ENCODE results near the gene CCDC30. TPM values are rescaled to one million over a fixed set of nuclear protein-coding genes. Genes with fewer than 3 reads are reported as not detected.
A peak's percentile ranks its signal among the peaks of the same experiment; 100 is the strongest.

The CCDC30 gene
- total RNA-seq, 2 experiments from 2014 or later: 1.3 to 2.3 TPM

DNA sequence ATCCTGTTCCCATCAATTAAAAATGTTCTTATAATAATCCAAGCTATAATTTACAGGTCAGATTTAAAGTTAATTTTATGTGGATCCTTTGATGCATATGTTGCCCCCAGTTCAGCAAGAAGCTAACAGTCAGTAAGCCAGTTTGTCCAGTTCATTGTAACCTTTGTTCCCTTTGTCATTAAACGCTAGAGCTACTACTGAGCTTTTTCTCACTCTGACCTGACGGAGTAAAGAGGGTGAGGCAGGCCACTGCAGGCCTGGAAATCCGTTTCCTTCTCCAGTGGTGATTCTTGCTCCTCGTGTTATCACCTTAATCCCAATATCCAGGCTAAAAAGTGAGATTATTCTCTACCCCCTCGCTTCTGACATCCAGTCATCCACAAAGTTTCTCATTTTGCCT, 229.4 kb downstream of the CCDC30 start:
- no peaks in the 10 kb centered on the region for H3K9me3 Mint-ChIP-seq (ENCODE audit: low read depth)
- ATAC-seq (no peak), DNase-seq (no peak)
- no peaks in the 10 kb centered on the region for H3K27me3 Mint-ChIP-seq
- peak overlapping the region; percentile 65 for H3K27ac Mint-ChIP-seq
- POLR2A ChIA-PET: interaction anchor here (0.7 to 1.0 kb wide), 2 partner anchors 10 to 13 kb away, joined by 3 to 4 read pairs; partner anchors contain the start of gene YBX1
- H3K4me1 Mint-ChIP-seq: peaks cover 73% of the 10 kb centered on the region
- intact Hi-C loops (cut with DNase I, micrococcal nuclease): no loop called here
- peaks cover 66% of the 10 kb centered on the region for H3K36me3 Mint-ChIP-seq (ENCODE audit: low read depth)
- CTCF ChIA-PET: interaction anchor here (0.6 to 1.3 kb wide), 4 partner anchors 9 to 508 kb away, joined by 3 to 7 read pairs (median 4); partner anchors contain the start of gene PPIH
- H3K4me3 Mint-ChIP-seq: no peak overlapping the region

DNA sequence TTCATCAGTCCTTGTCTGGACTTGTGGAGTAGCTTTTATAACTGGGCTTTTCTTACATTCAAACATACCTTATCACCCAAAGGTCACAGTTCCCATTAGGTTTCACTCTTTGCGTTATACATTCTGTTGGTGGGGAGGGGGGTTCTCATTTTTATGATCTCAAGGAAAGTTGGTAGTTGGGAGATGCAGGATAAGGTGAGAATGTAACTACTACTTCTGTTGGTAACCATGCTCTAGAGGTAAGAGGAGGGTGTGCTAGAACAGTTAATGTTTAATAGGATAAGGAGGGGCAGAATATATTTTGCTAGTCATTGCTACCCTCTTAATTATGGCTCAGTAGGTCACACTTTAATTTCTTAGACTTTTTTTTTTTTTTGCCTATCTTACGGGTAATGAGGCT, 229.8 kb downstream of the CCDC30 start:
- DNase-seq (no peak), ATAC-seq (no peak)
- H3K9me3 Mint-ChIP-seq (ENCODE audit: low read depth): no peaks in the 10 kb centered on the region
- H3K4me1 Mint-ChIP-seq: peaks cover 68% of the 10 kb centered on the region
- CTCF ChIA-PET: interaction anchor here (0.6 to 1.3 kb wide), 5 partner anchors 9 to 509 kb away, joined by 3 to 7 read pairs (median 4); partner anchors contain the start of gene PPIH
- intact Hi-C loops (cut with DNase I, micrococcal nuclease): no loop called here
- no peak overlapping the region for H3K4me3 Mint-ChIP-seq
- peak overlapping the region; percentile 65 for H3K27ac Mint-ChIP-seq
- H3K27me3 Mint-ChIP-seq: no peaks in the 10 kb centered on the region
- peaks cover 66% of the 10 kb centered on the region for H3K36me3 Mint-ChIP-seq (ENCODE audit: low read depth)
- POLR2A ChIA-PET: interaction anchor here (1.0 kb wide), 1 partner anchor 11 kb away, joined by 4 read pairs; the partner anchor contains the start of gene YBX1

DNA sequence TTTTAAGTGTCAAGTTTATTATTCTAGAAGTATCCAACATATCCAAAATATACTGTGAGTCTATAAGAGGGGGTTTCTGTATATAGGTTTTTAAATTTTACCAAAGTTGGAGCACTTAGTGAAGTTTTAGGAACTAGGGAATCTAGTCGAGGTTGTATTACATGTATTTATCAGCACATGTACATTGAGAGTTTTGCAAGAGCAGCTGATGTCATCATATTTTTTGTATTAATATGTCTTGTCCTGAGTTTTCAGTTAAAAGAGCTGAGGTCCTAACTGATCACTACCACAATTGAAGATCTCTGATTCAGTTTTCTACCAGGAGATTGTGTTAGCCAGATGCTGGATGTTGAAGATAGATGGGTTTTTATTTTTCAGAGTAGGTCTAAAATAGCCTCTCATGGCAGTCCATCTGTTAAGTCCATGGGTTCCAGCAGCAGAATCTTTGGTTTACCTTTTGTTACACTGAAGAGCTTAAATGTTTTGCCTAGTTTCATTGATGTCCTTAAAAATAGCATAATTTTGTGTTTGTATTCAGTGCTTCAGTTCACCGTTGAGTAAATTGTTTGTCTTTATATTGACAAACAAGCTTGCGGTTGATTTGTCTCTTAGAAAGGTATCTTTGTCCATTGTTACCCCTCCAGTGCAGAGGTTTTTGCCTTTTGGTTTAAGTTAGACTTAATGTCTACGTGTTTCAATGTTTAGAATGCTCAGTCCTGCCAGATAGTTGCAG, 235.2 kb downstream of the CCDC30 start:
- Mint-ChIP-seq H3K36me3 (ENCODE audit: low read depth) (peaks cover 92% of the 10 kb centered on the region), H3K27me3 (no peaks in the 10 kb centered on the region), H3K9me3 (ENCODE audit: low read depth) (no peaks in the 10 kb centered on the region), H3K4me3 (no peak overlapping the region), H3K27ac (peak overlapping the region; percentile 73), H3K4me1 (peaks cover 24% of the 10 kb centered on the region)
- DNase-seq (no peak), ATAC-seq (no peak)
- intact Hi-C loops (cut with DNase I, micrococcal nuclease): no loop called here
- CTCF ChIA-PET: interaction anchor here (0.9 kb wide), 1 partner anchor 35 kb away, joined by 3 read pairs; no protein-coding TSS in a partner anchor
- POLR2A ChIA-PET: interaction anchor here (0.9 kb wide), 1 partner anchor 15 kb away, joined by 3 read pairs; no protein-coding TSS in a partner anchor

DNA sequence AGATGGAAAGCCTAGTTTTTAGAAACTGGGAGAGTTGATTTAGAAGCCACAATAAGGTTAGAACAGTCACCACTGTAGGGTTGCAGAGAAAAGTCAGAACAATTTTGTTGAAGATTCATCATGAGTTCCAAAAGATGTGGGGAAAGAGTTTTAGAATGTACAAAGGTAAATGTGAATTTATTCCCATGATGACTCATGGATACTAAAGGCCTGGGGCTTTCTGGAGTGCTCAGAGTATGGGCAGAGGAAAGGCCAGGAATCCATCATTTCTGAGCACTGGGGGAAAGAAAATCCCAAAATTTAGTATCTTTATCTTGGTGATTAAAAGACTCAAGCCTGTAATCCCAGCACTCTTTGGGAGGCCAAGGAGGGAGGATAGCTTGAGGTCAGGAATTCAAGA, 236.9 kb downstream of the CCDC30 start:
- no peaks in the 10 kb centered on the region for H3K9me3 Mint-ChIP-seq (ENCODE audit: low read depth)
- DNase-seq (no peak), ATAC-seq (no peak)
- peaks cover 11% of the 10 kb centered on the region for H3K4me1 Mint-ChIP-seq
- ChIA-PET POLR2A (no interaction called here), CTCF (interaction anchor here (2.0 kb wide), 1 partner anchor 9 kb away, joined by 6 read pairs; no protein-coding TSS in a partner anchor)
- H3K4me3 Mint-ChIP-seq: no peak overlapping the region
- H3K36me3 Mint-ChIP-seq (ENCODE audit: low read depth): peaks cover 91% of the 10 kb centered on the region
- intact Hi-C loops (cut with DNase I, micrococcal nuclease): no loop called here
- H3K27ac Mint-ChIP-seq: peak overlapping the region; percentile 73
- H3K27me3 Mint-ChIP-seq: no peaks in the 10 kb centered on the region

DNA sequence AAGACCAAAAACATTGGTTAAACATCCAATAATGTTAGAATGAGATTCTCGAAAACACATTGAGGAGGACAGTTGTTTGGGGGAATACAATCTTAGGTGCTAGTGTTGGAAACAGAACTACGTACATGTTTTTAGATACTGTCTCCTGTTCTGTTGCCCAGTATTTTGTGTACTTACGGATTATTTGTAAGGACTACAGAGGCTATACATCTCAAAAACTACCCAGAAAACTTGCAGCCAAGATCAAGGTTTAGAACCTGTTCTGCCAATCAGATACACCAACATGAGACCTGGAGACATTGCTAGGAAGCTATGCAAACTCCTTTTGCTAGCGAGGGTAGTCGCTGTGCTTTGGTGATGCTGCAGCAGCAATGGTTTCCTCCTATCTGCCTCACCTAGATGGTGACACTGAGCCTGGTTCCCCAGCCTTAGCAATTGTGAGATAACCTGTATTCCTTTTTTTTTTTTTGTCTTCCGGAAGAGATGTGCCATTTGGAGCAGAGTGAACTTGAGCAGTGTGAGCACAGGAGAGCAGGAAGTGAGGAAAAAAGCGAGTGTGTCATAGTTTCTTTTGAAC, 240.9 kb downstream of the CCDC30 start:
- ChIA-PET POLR2A (interaction anchor here (0.6 kb wide), 2 partner anchors 65 to 132 kb away, joined by 5 read pairs; no protein-coding TSS in a partner anchor), CTCF (no interaction called here)
- Mint-ChIP-seq H3K9me3 (ENCODE audit: low read depth) (no peaks in the 10 kb centered on the region), H3K36me3 (ENCODE audit: low read depth) (peaks cover 83% of the 10 kb centered on the region), H3K27ac (peak overlapping the region; percentile 7), H3K27me3 (no peaks in the 10 kb centered on the region), H3K4me1 (peaks cover 2% of the 10 kb centered on the region), H3K4me3 (no peak overlapping the region)
- no peak for DNase-seq
- ATAC-seq: no peak
- intact Hi-C loops (cut with DNase I, micrococcal nuclease): no loop called here

Other genes with a start within 250 kb of the CCDC30 start
- gene FOXJ3, start 128.1 kb upstream of the CCDC30 start, total RNA-seq: 10 to 100 TPM; 44.1 to 54.0 TPM
- gene RIMKLA, start 82.5 kb upstream of the CCDC30 start, total RNA-seq: 1 to 10 TPM; 6.7 to 8.9 TPM
- 1 to 10 TPM in 1 of 2 experiments, under 1 TPM in 1; 0.64 to 1.6 TPM for gene ZMYND12, start 7.3 kb upstream of the CCDC30 start, total RNA-seq
- gene PPCS, start 6.7 kb upstream of the CCDC30 start, total RNA-seq: 10 to 100 TPM; 47.3 to 47.6 TPM
- gene PPIH, start 195.1 kb downstream of the CCDC30 start, total RNA-seq: 100 to 1,000 TPM; 111 to 114 TPM
- gene YBX1, start 219.1 kb downstream of the CCDC30 start, total RNA-seq: 1,000 to 10,000 TPM; 1,224 to 1,435 TPM

Measured in activated CD4-positive, alpha-beta T cell treated with anti-CD3 and anti-CD28 coated beads for 36 hours (primary cell).